K562 (cell line): Measurements from ENCODE around the gene RPS19. TPM values are rescaled to one million over a fixed set of nuclear protein-coding genes. Genes with fewer than 3 reads are reported as not detected.

Experiments
- ATF3 ChIP-seq, 2 experiments: fragments of 450-650 bp in 1 of 2; sonication (generic) in 1 of 2; formaldehyde crosslinking in 1 of 2; IDR thresholded peaks in 1 of 2; conservative IDR thresholded peaks in 1 of 2; 2 replicates each; pipeline versions ENCODE4 v1.6.1 to v1.8.1; 2016 to 2023; ENCODE audit warnings: mild to moderate bottlenecking in 2 of 2, moderate library complexity in 2 of 2, inconsistent platforms in 1 of 2, missing genetic modification reagents in 1 of 2
- BCOR ChIP-seq: fragments of 450-650 bp; IDR thresholded peaks from 2 replicates; pipeline ENCODE4 v1.6.1; 2016
- BDP1 ChIP-seq: IDR thresholded peaks from 3 replicates; pipeline ENCODE4 v1.6.1; 2011; ENCODE audit not compliant: insufficient read length, insufficient read depth
- CREBBP ChIP-seq: IDR thresholded peaks from one replicate; pipeline ENCODE4 v1.6.1; 2012; ENCODE audit warnings: low read depth, mild to moderate bottlenecking, control low read depth, inconsistent platforms, low read length
- CTBP1 ChIP-seq: fragments of 450-650 bp; IDR thresholded peaks from 2 replicates; pipeline ENCODE4 v1.6.1; 2016; ENCODE audit warnings: borderline replicate concordance
- DDX20 ChIP-seq: fragments of 450-650 bp; IDR thresholded peaks from 2 replicates; pipeline ENCODE4 v1.6.1; 2016; ENCODE audit warnings: missing genetic modification characterization, low read depth, mild to moderate bottlenecking, missing compliant biosample characterization, moderate library complexity
- EZH2 ChIP-seq: IDR thresholded peaks from 2 replicates; pipeline ENCODE4 v1.6.1; 2012; ENCODE audit warnings: low read depth, mild to moderate bottlenecking, inconsistent platforms, low read length, borderline replicate concordance
- FOSL1 ChIP-seq: fragments of 200-800 bp; sonication (Bioruptor generic); conservative IDR thresholded peaks from 2 replicates; pipeline ENCODE4 v1.6.1; 2016; ENCODE audit warnings: missing genetic modification characterization, missing compliant biosample characterization
- GATAD2B ChIP-seq: fragments of 450-650 bp; IDR thresholded peaks from 2 replicates; pipeline ENCODE4 v1.6.1; 2017; ENCODE audit warnings: mild to moderate bottlenecking, borderline replicate concordance
- HNRNPLL ChIP-seq: fragments of 200-400 bp; formaldehyde crosslinking; IDR thresholded peaks from 2 replicates; pipeline ENCODE4 v1.6.1; 2017; ENCODE audit warnings: low read length, low read depth, mild to moderate bottlenecking; ENCODE audit not compliant: poor library complexity, severe bottlenecking
- ILF3 ChIP-seq: fragments of 450-650 bp; IDR thresholded peaks from 2 replicates; pipeline ENCODE4 v1.6.1; 2018; ENCODE audit warnings: antibody characterized with exemption, mild to moderate bottlenecking, moderate library complexity, borderline replicate concordance
- NR3C1 ChIP-seq: sonication (generic); formaldehyde crosslinking; IDR thresholded peaks from 2 replicates; pipeline ENCODE4 v1.8.1; 2022; ENCODE audit warnings: missing genetic modification reagents
- POLR2AphosphoS2 ChIP-seq: IDR thresholded peaks from 2 replicates; pipeline ENCODE4 v1.6.1; 2012; ENCODE audit warnings: low read length, improper control_type of control experiment
- POLR3G ChIP-seq: IDR thresholded peaks from 2 replicates; pipeline ENCODE4 v1.6.1; 2011; ENCODE audit not compliant: insufficient read length, insufficient replicate concordance; ENCODE audit errors: extremely low read depth
- SMARCB1 ChIP-seq: IDR thresholded peaks from 2 replicates; pipeline ENCODE4 v1.6.1; 2011; ENCODE audit warnings: improper control_type of control experiment, low read depth; ENCODE audit not compliant: insufficient read length
- SNIP1 ChIP-seq: fragments of 450-650 bp; IDR thresholded peaks from 2 replicates; pipeline ENCODE4 v1.7.1; 2017; ENCODE audit warnings: low read depth, mild to moderate bottlenecking
- TFE3 ChIP-seq: fragments of 450-650 bp; formaldehyde crosslinking; IDR thresholded peaks from 2 replicates; pipeline ENCODE4 v1.4.0; 2020; ENCODE audit warnings: mild to moderate bottlenecking, mixed read lengths
- TRIM28 ChIP-seq: fragments of 450-650 bp; IDR thresholded peaks from 2 replicates; pipeline ENCODE4 v1.6.1; 2017
- ZBTB17 ChIP-seq: fragments of 450-650 bp; formaldehyde crosslinking; IDR thresholded peaks from 2 replicates; pipeline ENCODE4 v1.4.0; 2020; ENCODE audit warnings: mild to moderate bottlenecking
- ZBTB26 ChIP-seq: fragments of 450-650 bp; formaldehyde crosslinking; IDR thresholded peaks from 2 replicates; pipeline ENCODE4 v1.4.0; 2022; ENCODE audit warnings: missing genetic modification characterization
- ZNF184 ChIP-seq: sonication (generic); formaldehyde crosslinking; IDR thresholded peaks from 2 replicates; pipeline ENCODE4 v1.5.0; 2020; ENCODE audit warnings: missing genetic modification reagents
- ZNF347 ChIP-seq: fragments of 450-650 bp; formaldehyde crosslinking; IDR thresholded peaks from 2 replicates; pipeline ENCODE4 v1.4.0; 2020; ENCODE audit warnings: low read depth, mild to moderate bottlenecking, moderate library complexity
- polyA plus RNA-seq, 8 experiments: library from polyadenylated mRNA; depleted of rRNA in 4 of 8; stranded (reverse) in 5 of 8; unstranded in 3 of 8; fragments of >200 nt; fragmentation: Nextera tagmentation in 2 of 8; fragmentation: Illumina TruSeq in 1 of 8; extraction: Ambion mirVana in 2 of 8; extraction: Trizol in 1 of 8; gene quantifications; 2 replicates each; pipeline versions ENCODE4 v1.2.1 to v1.2.3, GENCODE V29; 2011 to 2014; ENCODE audit warnings: inconsistent platforms in 1 of 8, missing spikeins in 1 of 8
- total RNA-seq, 7 experiments: library from RNA; depleted of rRNA in 6 of 7; stranded (reverse); fragments of >200 nt in 6 of 7; fragmentation: Illumina TruSeq in 2 of 7; extraction: Trizol in 2 of 7; gene quantifications; 2 replicates each; pipeline versions ENCODE4 v1.2.1 to v1.2.3, GENCODE V29; 2011 to 2021; ENCODE audit warnings: low replicate concordance in 1 of 7
- TF ChIP-seq, protein P1 (sequence below): sonication (generic); formaldehyde crosslinking; IDR thresholded peaks from 2 replicates; pipeline ENCODE4 v1.8.0; 2022; ENCODE audit warnings: missing genetic modification reagents, mild to moderate bottlenecking, moderate library complexity, borderline replicate concordance

RPS19 gene
- total and polyA plus RNA-seq, 9 of the 15 experiments (the other 6 are each of a cell fraction or from before 2014, with no cell fraction given), result 1,964 to 3,408 (median 2,747) TPM

DNA sequence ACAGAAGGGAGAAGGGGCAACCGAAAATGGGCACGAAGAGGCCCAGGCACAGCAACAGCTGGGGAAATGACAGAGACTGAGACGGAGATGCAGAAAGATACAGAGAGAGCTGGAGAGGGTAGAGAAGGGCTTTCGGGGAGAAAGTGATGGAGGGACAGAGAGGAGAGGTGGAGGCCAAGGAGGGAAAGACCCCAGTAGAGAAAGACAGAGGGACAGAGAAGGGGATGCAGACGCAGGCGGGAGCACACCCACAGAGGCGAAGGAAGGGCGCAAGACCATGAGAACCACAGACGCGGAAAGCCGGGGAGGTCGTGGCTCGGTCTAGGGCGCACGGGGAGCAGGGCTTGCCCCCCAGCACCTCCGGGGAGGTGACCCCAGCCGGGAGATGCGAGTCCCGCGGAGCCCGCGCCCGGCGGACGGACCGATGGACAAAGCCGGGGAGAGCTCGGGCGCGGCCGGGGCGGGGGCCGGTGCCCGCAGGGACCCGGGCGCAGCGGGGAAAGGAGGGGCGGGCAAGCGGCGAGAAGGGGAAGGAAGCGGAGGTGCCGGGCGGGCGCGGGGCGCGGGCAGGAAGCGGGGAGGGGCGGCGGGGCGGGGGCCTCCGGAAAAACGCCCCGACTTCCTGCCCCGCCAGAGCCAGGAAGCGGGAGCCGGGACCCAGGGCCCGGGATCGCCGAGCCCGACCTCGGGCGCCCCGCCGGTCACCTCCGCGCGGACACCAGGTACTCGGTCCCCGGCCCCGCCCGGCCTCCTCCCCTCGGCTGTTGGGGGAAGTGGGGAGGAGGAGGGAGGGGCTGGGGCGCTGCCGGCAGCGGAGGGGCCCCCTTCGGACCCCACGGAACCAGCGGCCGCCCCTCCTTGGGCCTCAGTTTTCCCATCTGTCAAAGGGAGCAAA, 22.8 kb downstream of the RPS19 start, which contains the start of gene ARHGEF1 (continued):
- TF ChIP-seq ATF3 (IDR thresholded peaks at IDR 0.05), result no peak
- no peak for TF ChIP-seq ATF3 (CRISPR knock-in tag; conservative IDR thresholded peaks at IDR 0.05)
- no peak for TF ChIP-seq FOSL1 (tag)
- 0 out of 2 replicates have a peak, but pooled peaks have one; percentile 26 for TF ChIP-seq BCOR
- no peak for TF ChIP-seq TRIM28
- TF ChIP-seq SNIP1, result no peak
- TF ChIP-seq EZH2, result no peak
- no peak for TF ChIP-seq SMARCB1
- TF ChIP-seq NR3C1 (CRISPR knock-in tag), result 0 out of 2 replicates have a peak, but pooled peaks have one; percentile 29
- TF ChIP-seq ZBTB17, result peak; percentile 28; the same call in 1 of the 2 replicates
- no peak for TF ChIP-seq ZNF184 (CRISPR knock-in tag)
- no peak for TF ChIP-seq CREBBP
- no peak for TF ChIP-seq CTBP1
- no peak for TF ChIP-seq BDP1
- TF ChIP-seq POLR2AphosphoS2, result no peak
- no peak for TF ChIP-seq ILF3
- TF ChIP-seq HNRNPLL, result no peak
- TF ChIP-seq GATAD2B, result peak; percentile 66; the same call in 1 of the 2 replicates
- TF ChIP-seq, protein P1, sequence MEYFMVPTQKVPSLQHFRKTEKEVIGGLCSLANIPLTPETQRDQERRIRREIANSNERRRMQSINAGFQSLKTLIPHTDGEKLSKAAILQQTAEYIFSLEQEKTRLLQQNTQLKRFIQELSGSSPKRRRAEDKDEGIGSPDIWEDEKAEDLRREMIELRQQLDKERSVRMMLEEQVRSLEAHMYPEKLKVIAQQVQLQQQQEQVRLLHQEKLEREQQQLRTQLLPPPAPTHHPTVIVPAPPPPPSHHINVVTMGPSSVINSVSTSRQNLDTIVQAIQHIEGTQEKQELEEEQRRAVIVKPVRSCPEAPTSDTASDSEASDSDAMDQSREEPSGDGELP, result 0 out of 2 replicates have a peak, but pooled peaks have one; percentile 30
- TF ChIP-seq ZBTB26 (CRISPR knock-in tag), result 0 out of 2 replicates have a peak, but pooled peaks have one; percentile 67
- TF ChIP-seq TFE3, result no peak
- no peak for TF ChIP-seq POLR3G
- TF ChIP-seq DDX20, result no peak
- no peak for TF ChIP-seq ZNF347 (CRISPR knock-in tag)
